Hepatic stellate cell (primary cell): ENCODE data around the gene NRXN3.

Experiments used
- DNase-seq: peaks from one replicate; pipeline ENCODE4 v3.0.0; 2011; ENCODE audit warnings: low spot score

Gene NRXN3

GRCh38 chr14:78644824-78645559, 474.8 kb downstream of the NRXN3 start:
- DNase-seq = no peak

DNA sequence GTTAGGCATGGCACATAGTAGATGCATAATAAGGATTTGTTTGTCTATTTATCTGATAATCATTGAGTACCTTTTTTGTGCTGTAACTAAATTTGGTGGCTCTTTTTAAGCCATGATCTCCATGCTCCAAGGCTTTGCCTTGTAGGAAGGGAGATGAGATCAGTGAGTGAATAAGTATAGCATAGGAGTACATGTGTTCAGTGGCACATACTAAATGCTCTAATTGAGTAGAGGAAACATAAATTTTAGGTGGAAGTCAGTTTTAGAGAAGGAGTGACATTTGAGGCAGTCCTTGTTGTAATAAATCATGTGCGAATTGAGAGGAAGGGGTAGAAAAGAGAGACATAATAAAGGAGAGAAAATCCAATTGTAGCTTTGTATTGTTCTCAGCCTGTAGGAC, 482.6 kb downstream of the NRXN3 start:
- DNase-seq = no peak

- DNase-seq = no peak
These were observed 483.0 kb downstream of the NRXN3 start for GRCh38 chr14:78653173-78653572.

DNA sequence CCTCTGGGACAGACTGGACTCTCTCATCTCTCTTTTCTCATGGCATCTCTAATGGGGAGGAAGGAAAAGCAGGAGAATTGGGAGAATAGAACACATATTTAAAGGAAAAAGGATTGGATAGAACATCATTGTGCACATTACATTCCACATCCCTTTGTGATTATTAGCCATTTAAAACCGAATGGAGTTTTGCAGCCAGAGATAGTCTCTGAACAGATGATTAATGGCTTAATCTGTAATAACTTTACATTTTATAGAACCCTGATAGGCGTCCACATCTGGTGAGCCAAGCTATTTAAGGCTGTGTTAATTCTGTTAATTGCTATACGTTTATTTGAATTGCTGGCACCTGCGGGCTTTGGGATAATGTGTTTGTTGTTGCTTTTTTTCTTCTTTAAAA, 487.3 kb downstream of the NRXN3 start:
- no peak for DNase-seq

GRCh38 chr14:78664841-78665240, 494.7 kb downstream of the NRXN3 start:
- no peak for DNase-seq

DNA sequence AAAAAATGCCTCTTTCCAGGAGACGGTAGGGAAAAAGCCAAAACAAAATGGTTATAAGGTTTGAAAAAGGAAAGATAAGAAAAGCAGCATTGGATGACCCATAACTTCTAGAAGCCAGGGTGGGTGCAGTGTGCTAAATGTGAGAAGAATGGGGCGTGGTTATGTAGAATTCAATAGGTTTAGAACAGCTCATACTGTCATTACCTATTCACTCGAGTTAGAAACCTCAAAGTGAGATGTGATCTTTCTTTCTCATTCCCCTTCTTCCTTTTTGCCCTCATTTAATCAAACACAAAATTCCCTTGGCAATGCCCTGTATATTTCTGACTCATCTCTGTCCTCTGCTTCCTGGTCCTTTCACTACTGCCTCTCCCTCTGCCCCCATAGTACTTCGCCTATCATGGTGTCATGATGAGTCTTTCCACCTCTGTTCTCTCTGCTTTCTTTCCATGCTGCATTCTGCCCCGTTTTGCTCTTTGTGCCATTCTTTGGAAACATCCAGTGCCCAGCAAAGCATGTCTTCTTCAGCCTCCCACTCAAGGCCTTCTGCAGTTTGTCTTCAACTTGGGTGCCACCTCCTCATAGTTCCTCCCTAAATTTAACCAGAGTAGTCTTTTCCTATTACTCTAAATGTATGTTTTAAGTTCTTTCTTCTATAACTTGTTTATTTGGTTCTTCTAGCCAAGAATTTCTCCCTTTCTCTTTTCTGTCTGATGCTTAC, 496.3 kb downstream of the NRXN3 start:
- DNase-seq = no peak

DNA sequence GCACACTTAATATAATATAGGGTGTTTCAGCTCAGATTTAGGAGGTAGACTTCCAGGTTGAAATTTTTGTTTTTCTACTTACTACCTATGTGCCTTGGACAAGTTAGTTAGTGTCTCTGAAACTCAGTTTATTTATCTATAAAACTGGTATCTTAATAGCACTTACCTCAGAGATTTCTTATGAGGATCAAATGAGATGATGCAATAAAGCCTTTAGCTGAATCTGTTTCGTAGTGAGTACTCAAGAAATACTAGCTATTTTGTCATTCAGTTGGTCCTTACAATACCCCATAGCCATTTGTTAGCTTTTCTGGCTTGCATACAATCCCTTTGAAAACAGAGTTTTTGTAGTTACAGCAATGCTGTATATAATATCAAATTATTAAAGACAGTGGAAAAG, 497.0 kb downstream of the NRXN3 start:
- no peak for DNase-seq

DNA sequence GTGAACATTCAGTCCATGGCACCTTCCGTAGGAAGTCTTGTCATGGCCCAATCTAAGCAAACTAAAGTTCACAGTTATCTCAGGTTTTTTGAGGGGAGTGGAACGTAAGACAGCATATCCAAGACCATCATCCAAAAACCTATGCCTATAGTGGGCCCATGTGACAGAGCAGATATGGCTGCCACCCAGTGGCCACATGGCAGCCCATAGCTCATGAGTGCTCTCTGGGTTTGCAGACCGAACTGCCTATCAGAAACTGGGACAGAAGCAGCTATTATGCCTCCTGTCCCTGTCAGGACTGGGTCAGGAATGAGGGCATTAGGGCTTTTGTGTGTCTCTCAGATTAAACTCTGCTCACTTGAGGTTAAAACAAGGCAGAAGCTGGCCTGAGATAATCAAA, 503.7 kb downstream of the NRXN3 start:
- peak; percentile 3 for DNase-seq

- DNase-seq = no peak
These were observed 504.6 kb downstream of the NRXN3 start for GRCh38 chr14:78674820-78675219.

DNA sequence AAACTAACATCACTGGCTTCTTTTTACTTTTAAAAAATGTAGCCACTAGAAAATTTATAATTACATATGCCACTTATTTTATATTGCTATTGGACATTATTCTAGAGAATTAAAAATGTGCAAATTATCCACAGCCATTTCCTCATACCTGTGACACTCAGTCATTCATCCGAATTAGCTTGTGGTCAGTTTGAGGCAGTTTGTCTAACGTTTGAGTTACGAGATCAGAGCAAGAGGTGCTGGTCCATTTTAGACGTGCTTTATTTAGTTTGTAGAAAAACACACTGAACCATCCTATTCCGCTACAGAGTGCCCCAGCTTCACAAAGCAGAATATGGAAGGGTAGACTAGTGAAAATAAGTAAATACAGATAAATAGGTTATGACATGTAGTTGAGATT, 513.0 kb downstream of the NRXN3 start:
- DNase-seq = no peak

- no peak for DNase-seq
These were observed 513.8 kb downstream of the NRXN3 start for GRCh38 chr14:78683981-78684380.

GRCh38 chr14:78688503-78688902, 518.3 kb downstream of the NRXN3 start:
- DNase-seq = no peak

DNA sequence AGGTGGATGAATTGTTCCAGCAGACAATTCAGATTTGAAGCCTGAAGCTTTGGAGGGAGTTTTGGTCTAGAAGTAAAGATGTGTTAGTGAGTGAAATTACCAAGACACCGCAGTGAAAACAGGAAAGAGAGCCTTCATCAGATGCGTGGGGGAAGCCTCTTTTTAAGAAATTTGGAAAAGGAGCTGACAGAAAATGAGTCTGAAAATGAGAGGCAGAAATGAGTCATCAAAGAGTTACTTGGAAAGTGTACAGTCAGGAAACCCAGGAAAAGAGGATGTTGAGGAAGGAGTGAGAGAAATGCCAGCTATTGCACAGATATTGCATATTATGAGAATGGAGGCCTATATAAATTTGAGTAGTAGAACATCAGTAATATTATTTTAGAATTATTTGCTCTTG, 520.7 kb downstream of the NRXN3 start:
- no peak for DNase-seq

- DNase-seq = no peak
These were observed 527.2 kb downstream of the NRXN3 start for GRCh38 chr14:78697341-78697740.

GRCh38 chr14:78698991-78699390, 528.8 kb downstream of the NRXN3 start:
- DNase-seq = no peak

- no peak for DNase-seq
These were observed 530.1 kb downstream of the NRXN3 start for GRCh38 chr14:78700236-78700635.

DNA sequence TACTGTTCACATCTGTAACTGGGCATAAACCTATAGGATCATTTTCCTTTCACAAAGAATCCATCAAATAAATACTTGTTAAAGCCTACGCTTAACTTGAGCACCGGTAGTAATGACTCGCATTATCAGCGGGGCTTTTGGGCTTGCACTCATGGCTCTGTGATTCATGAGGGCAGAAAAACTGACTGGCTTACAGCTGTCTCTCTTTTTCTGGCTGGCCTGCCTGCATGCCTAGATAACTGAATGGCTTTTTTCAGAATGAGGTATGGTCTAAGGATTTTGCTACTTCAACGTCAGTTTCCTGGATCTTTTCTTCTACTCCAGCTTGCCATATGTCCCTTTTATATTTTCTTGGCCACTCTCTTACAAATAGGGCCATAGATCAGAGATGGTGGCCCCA, 531.1 kb downstream of the NRXN3 start:
- no peak for DNase-seq

- no peak for DNase-seq
These were observed 534.8 kb downstream of the NRXN3 start for GRCh38 chr14:78704965-78705364.

- DNase-seq = no peak
These were observed 535.8 kb downstream of the NRXN3 start for GRCh38 chr14:78705989-78706388.

DNA sequence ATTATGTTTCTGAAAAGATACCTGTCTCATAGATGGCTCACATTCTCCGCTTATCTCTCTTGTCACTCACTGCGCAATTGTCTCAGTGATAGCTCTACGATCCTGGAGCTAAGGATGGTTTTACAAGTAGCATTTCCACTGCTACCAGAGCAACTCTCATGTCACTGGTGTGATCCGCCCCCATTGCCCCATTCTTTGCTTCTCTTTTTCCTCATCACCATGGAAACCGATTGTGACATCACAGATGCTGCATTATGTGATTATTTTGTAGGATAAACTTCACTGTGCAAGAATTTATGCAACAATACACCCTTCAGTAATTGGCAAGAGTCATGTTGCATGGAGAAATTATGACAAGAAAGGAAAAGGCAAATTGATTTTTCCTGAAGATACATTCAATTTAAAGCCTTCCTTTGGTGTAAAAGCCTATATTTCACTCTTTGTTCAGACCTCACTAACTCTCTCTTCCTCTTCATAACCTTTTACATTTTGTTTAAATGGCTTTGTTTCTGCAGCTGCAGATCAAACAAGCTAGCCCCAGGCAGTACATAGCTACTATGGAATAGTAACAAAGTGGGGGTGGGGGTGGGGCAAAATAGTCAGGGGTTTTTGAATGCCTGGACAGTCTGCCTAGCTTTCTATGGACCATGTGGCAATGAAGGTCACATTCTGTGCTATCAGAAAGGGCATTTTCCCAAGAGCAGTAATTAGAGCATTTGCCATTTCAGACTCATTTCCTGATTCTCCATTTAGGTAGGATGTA, 539.8 kb downstream of the NRXN3 start:
- no peak for DNase-seq

GRCh38 chr14:78710963-78711362, 540.8 kb downstream of the NRXN3 start:
- no peak for DNase-seq

- no peak for DNase-seq
These were observed 543.5 kb downstream of the NRXN3 start for GRCh38 chr14:78713716-78714115.

GRCh38 chr14:78714711-78715110, 544.5 kb downstream of the NRXN3 start:
- no peak for DNase-seq
